Effector memory CD4-positive, alpha-beta T cell (primary cell): ENCODE measurements around the gene KIF2A.

ENCODE experiments used
- DNase-seq, 3 donors: peaks; one replicate each; pipeline ENCODE4 v3.0.0-alpha.2; 2020
- H3K27ac ChIP-seq: 2 replicates; pipeline ENCODE4 v1.7.0; 2013; ENCODE audit warnings: mild to moderate bottlenecking, low read length, moderate library complexity; ENCODE audit not compliant: insufficient read depth, poor library complexity, severe bottlenecking
- H3K27me3 ChIP-seq: replicated peaks from 2 replicates; pipeline ENCODE4 v1.7.0; 2013; ENCODE audit warnings: mild to moderate bottlenecking, low read length; ENCODE audit not compliant: insufficient read depth, control insufficient read depth, poor library complexity, severe bottlenecking
- H3K36me3 ChIP-seq: 2 replicates; pipeline ENCODE4 v1.7.0; 2013; ENCODE audit warnings: mild to moderate bottlenecking, low read length, moderate library complexity; ENCODE audit not compliant: control insufficient read depth, insufficient read depth
- H3K4me1 ChIP-seq: 2 replicates; pipeline ENCODE4 v1.7.0; 2013; ENCODE audit warnings: low read length, mild to moderate bottlenecking; ENCODE audit not compliant: control insufficient read depth, insufficient read depth, poor library complexity, severe bottlenecking
- H3K4me3 ChIP-seq: 2 replicates; pipeline ENCODE4 v1.7.0; 2013; ENCODE audit warnings: low read length, low read depth, mild to moderate bottlenecking; ENCODE audit not compliant: insufficient read depth, poor library complexity, severe bottlenecking
- H3K9me3 ChIP-seq: 2 replicates; pipeline ENCODE4 v1.7.0; 2013; ENCODE audit warnings: mild to moderate bottlenecking, low read length, moderate library complexity; ENCODE audit not compliant: control insufficient read depth

KIF2A gene

DNA sequence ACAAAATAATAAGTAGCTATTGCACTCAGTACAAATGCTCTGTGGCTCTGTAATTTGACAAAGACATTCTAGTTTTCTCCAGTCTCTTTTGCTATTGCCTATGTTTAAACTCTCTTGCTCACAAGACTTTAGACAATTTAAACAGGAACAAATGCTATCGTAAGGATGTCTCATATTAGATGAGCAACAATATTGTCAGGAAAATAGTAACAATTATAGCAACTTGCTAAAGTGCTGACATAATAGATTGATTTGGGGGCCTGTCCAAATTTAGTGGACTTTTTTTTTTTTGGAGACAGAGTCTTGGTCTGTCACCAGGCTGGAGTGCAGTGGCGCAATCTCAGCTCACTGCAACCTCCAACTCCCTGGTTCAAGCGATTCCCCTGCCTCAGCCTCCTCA is 11.8 kb downstream of the KIF2A start:
- DNase-seq, result no peak
- H3K9me3 ChIP-seq, result no peaks in the 10 kb centered on the region
- peaks cover 23% of the 10 kb centered on the region for H3K4me1 ChIP-seq
- no peak overlapping the region for H3K4me3 ChIP-seq
- no peaks in the 10 kb centered on the region for H3K27me3 ChIP-seq
- H3K36me3 ChIP-seq, result peaks cover 6% of the 10 kb centered on the region
- no peak overlapping the region for H3K27ac ChIP-seq

DNA sequence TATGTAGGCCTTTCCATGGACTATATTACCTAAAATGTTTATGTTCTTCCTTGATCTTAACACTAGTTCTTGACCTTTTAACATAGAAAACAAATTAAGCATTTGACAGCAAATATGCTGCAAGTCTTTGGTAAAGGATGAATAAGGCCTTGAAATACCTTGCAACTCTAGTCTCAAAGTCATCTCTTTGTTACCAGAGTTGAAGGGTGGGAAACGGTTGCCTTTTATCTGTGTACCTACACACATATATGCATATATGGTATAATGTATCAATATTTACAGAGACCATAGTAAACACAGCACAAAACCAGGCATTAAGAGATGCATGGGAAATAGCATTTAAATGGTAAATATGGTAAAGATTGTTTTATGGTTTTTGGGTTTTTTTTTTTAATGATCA is 16.5 kb downstream of the KIF2A start:
- no peaks in the 10 kb centered on the region for H3K9me3 ChIP-seq
- no peak overlapping the region for H3K4me3 ChIP-seq
- H3K36me3 ChIP-seq, result peaks cover 6% of the 10 kb centered on the region
- H3K27me3 ChIP-seq, result no peaks in the 10 kb centered on the region
- no peak for DNase-seq
- peaks cover 6% of the 10 kb centered on the region for H3K4me1 ChIP-seq
- no peak overlapping the region for H3K27ac ChIP-seq

DNA sequence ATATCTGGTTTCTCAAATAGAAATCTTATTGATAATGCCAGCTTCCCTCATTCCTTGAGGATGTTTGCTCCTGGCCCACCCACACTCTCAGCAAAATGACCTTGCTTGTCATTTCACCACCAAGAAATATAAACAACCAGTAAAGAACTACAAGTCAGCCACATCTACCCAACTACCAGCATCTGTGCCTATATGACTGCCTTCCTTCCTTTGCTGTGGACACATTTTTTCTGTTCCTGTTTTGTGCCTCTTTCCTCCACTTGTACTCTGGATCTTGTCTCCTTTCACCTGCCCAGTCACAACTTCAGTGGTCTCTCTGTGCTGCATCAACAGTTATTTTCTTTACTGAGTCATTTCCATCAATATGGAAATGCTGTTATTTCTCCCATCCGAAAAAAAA is 20.3 kb downstream of the KIF2A start:
- Histone ChIP-seq H3K9me3 (no peaks in the 10 kb centered on the region), H3K4me3 (no peak overlapping the region), H3K27ac (no peak overlapping the region), H3K36me3 (peaks cover 6% of the 10 kb centered on the region), H3K4me1 (peaks cover 4% of the 10 kb centered on the region), H3K27me3 (no peaks in the 10 kb centered on the region)
- DNase-seq, result no peak

DNA sequence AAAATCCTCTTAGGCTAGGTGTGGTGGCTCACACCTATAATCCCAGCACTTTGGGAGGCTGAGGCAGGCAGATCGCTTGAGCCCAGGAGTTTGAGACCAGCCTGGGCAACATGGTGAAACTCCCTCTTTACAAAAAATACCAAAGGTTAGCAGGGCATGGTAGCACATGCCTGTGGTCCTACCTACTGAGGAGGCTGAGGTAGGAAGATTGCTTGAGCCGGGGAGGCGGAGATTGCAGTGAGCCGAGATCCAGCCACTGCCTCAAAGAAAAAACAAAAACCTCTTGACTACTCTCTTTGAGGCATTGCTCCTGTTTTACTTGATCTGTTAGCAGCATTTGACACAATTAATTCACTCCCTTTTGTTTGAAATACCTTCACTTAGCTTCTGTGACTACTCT is 20.7 kb downstream of the KIF2A start:
- DNase-seq, result no peak
- no peak overlapping the region for H3K4me3 ChIP-seq
- no peaks in the 10 kb centered on the region for H3K9me3 ChIP-seq
- no peak overlapping the region for H3K27ac ChIP-seq
- no peaks in the 10 kb centered on the region for H3K27me3 ChIP-seq
- peaks cover 6% of the 10 kb centered on the region for H3K36me3 ChIP-seq
- peaks cover 4% of the 10 kb centered on the region for H3K4me1 ChIP-seq

DNA sequence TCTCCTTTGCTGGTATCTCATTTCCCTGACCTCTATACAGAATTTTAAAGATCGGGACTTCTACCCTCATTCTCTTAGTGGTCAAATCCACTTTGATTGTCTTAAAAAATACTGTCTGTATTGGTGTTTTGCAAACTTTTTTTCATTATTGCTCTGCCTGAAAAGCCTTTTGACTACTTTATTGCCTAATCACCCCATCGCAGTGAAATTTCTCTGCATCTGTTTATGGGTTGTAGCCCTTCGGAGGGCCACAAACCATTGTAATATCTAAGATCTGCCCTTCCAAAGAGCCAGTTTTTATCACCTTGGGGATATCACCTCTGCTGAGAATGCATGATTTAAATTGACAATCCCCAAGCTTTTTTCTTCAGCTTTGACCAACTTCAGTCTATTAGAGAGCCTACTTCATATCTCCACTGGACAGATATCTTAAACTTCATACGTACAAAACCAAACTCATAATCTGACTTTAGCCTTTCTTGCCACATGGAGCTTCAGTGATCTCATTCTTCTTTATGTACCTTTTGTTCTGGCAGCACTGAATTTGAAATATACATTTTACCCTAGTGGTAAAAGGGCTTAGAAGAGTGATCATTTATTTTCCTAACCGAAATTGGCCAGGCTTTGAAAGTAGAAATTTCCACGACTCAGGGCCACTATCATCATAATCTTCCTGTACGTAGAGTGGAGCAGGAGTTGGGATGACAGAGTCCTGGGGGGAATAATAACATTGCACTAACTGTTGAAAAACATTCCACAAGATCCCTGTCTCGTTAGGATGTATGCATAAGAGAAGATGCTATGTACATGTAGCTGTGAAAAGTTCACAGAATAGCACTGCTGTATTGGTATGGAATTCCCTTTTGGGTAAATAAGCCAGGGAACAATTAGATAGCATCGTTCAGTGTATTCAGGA is 21.4 kb downstream of the KIF2A start:
- no peak for DNase-seq
- H3K4me1 ChIP-seq, result peaks cover 4% of the 10 kb centered on the region
- H3K27me3 ChIP-seq, result no peaks in the 10 kb centered on the region
- H3K4me3 ChIP-seq, result no peak overlapping the region
- no peak overlapping the region for H3K27ac ChIP-seq
- H3K9me3 ChIP-seq, result no peaks in the 10 kb centered on the region
- peaks cover 2% of the 10 kb centered on the region for H3K36me3 ChIP-seq

DNA sequence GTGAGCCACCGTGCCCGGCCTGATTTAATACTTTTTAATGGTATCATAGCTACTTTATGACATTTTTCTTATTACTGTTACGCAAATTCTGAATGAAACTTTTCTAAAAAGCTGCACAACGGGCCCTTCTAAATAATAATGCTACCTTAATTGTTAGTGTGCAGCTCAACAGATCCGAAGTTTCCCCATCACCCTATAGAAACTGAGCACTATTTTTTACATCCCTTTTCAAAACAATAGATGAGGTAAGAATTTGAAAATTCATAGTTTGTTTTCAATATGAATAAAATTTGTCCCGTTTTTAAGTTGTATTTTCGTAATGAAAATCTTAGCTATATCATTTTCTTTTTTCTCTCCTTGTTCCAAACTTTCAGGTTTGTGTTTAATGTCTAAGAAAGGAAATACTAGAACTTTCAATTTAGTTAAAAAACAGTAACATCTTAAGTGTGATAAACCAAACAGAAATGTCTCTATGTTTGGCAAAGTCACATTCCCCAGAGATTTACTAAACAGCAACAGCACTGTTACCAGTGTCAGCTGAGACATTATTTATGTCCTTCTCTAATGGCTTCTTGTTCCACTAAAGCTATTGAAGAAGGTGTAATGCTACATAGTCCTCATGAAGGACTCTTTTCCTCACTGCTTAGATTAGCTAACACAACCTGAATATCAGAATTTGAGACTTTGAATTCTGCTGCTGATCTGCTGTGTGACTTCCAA is 22.9 kb downstream of the KIF2A start:
- Histone ChIP-seq H3K36me3 (no peaks in the 10 kb centered on the region), H3K4me3 (no peak overlapping the region), H3K27ac (no peak overlapping the region), H3K27me3 (no peaks in the 10 kb centered on the region), H3K9me3 (no peaks in the 10 kb centered on the region), H3K4me1 (peaks cover 4% of the 10 kb centered on the region)
- no peak for DNase-seq

DNA sequence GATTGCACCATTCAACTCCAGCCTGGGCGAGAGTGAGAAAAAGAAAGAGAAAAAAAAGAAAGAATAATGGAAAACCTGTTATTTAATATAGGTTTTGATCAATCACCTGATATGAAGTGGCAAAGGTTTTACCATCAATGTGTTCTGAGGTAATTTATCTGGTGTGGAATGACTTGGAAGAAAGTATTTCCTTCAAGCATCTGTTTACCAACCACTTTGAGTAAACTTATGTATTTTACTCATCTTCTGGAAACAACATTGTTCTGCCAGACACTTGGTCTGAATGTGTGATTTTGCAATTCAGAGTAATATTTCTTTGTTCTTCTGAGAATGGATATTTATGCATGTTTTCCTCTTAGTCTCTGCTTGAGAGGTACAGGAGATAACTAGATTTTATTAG is 24.3 kb downstream of the KIF2A start:
- H3K36me3 ChIP-seq, result peaks cover 9% of the 10 kb centered on the region
- no peak for DNase-seq
- no peaks in the 10 kb centered on the region for H3K27me3 ChIP-seq
- H3K4me3 ChIP-seq, result no peak overlapping the region
- peaks cover 11% of the 10 kb centered on the region for H3K4me1 ChIP-seq
- no peaks in the 10 kb centered on the region for H3K9me3 ChIP-seq
- H3K27ac ChIP-seq, result no peak overlapping the region

DNA sequence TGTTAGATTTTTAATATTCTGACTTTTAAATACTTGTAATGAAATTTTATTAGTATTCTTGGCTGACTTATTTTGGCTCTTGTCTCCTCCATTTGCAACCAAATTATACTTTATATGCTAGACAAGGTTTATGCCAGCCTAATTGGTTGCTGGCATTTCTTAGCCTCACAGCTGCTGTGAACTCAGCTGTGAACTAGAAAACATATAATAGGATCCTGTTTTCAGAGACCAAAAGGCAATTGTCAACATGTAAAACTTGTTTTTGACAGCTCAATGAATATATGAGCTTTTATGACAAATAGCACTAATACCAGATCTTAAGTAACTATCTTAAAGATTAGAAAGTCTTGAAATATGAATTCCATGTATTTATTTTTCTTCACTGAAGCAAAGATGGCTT is 25.9 kb downstream of the KIF2A start:
- no peaks in the 10 kb centered on the region for H3K27me3 ChIP-seq
- no peak overlapping the region for H3K4me3 ChIP-seq
- peaks cover 11% of the 10 kb centered on the region for H3K4me1 ChIP-seq
- no peaks in the 10 kb centered on the region for H3K9me3 ChIP-seq
- no peak overlapping the region for H3K27ac ChIP-seq
- H3K36me3 ChIP-seq, result peaks cover 9% of the 10 kb centered on the region
- no peak for DNase-seq

DNA sequence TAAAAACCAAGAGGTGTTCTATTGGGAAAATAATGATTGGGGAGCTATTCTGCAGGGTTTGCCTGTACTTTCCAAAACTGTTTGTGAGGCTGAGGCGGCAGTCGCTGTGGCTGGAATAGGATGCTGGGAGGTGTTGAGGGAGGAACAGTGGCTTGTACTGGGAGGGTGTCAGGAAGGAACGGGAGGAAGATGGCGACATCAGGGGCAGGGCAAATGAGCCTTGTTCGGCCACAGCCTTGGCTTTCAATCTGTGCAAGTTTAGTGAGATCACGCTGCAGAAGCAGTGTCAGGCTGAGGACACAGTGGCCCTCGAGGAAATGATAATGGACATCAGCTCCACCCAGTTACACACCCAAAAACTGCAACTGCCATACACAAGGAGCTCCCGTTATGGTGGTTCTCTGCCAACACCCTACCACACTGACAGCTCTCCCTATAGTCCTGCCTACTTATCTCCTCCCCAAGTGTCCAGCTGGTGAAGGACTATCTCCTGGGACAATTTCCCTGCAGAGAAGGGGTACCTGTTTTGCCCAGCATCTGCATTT is 27.3 kb downstream of the KIF2A start:
- Histone ChIP-seq H3K4me3 (no peak overlapping the region), H3K27ac (no peak overlapping the region), H3K4me1 (peaks cover 6% of the 10 kb centered on the region), H3K36me3 (peaks cover 9% of the 10 kb centered on the region), H3K9me3 (no peaks in the 10 kb centered on the region), H3K27me3 (no peaks in the 10 kb centered on the region)
- DNase-seq, result no peak

DNA sequence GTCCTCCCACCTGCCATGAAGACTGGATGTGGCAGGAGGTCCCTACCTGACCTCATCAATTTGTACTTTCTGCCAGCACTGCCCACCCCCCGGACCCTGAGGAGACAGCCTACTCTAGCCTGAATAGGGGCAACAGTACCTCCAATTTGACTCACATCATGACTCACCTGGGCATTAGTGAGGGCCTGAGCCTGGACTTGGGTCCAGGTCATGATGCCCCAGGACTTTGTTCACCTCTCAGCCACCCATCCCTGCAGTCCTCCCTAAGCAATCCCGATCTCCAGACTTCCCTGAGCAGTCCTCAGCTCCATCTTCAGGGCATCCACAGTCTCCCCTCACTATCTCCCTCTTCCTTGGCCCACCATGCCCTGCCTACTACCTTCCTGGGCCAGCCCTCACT is 28.1 kb downstream of the KIF2A start:
- no peak for DNase-seq
- no peaks in the 10 kb centered on the region for H3K27me3 ChIP-seq
- no peak overlapping the region for H3K4me3 ChIP-seq
- H3K27ac ChIP-seq, result no peak overlapping the region
- H3K36me3 ChIP-seq, result peaks cover 9% of the 10 kb centered on the region
- H3K4me1 ChIP-seq, result peaks cover 6% of the 10 kb centered on the region
- no peaks in the 10 kb centered on the region for H3K9me3 ChIP-seq
